SHP77 treated with DMSO at 0.1 percent for 48 hours (cell line): ENCODE results near the gene UBE2D4.
A peak's percentile ranks its signal among the peaks of the same experiment; 100 is the strongest.
"Not testable (repeated sequence)": the region's sequence is repeated elsewhere in the genome, so short reads cannot be mapped to it uniquely, and the experiment has no call there.

ENCODE experiments used
- DNase-seq: peaks from one replicate; lab custom pipeline; 2025; lab: John Stamatoyannopoulos, UW

Gene UBE2D4

DNA sequence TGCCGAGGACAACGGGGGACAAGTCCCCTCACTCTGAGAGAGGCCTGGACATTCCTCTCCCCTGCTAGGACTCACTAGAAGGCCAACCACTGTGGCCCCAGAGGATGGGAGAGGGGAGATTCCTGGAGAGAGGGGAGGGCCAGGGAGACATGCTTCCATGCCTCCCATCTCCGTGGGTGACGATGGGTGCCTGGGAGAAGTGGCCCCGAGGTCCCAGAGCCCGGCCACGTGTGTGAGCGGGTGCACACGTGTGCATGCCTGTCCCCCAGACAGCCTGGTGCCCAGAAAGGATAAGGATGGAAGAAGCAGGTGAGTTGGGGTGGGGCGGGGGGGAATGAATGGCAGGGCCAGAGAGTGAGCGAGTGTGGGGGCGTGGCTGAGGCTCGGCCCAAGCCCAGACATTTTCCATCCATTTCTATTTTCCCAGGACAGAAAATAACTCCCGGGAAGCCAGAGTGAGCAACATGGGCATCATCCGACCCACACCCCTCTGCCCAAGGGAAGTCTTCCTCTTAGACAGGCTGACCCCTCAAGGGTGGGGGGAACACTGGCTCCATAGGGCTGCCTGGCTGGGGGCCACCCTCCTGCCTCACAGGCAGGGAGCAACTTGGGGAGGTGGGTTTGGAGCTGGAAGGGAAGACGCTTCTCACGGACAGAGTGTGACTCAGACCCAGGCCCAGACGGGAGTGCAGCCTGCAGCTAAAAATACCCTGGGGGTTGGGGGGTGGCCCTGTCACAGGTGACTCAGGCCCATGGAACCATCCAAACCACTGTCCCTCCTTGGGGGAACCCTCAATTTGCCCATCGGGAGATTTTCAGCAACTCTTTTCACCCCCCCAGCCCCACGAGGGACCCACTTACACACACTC, 42.2 kb downstream of the UBE2D4 start:
- not testable (repeated sequence) for DNase-seq

DNA sequence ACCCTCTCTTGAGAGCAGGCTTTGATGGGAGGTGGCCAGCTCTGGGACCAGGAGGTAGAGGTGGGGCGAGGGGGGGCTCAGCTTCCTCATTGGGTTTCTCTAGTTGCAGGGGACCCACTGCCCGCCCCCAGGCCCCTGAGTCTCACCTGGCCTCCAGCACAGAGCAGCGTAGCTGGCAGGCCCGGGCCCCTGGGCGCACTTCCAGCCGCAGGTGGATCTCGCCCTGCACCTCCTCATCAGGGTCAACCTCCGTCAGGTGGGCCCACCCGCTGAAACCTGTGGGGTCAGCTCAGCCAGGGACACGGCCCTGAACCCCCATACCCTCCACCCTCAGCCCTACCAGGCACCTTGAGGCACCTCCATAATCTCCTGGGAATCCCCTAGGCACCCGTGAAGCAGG, 43.4 kb downstream of the UBE2D4 start:
- DNase-seq = not testable (repeated sequence)

DNA sequence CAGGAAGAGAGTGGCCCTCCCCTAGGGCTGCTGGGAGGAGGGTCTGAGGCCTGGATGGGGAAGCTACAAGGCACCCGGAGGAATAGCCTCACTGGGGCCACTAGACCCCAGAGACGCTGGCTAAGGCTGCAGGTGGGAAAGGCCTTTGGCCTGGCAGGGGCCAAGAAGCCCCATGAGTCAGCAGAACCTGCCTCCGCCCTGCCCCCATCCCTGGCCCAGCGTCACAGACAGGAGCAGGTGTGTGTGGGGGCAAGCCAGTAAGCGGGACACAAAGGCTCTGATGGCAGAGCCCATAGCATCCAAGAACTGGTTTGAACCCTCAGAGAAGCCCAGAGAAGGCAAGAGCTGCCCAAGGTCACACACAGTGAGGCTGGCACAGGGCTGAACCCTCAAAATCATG, 44.5 kb downstream of the UBE2D4 start:
- DNase-seq = peak; percentile 23

DNA sequence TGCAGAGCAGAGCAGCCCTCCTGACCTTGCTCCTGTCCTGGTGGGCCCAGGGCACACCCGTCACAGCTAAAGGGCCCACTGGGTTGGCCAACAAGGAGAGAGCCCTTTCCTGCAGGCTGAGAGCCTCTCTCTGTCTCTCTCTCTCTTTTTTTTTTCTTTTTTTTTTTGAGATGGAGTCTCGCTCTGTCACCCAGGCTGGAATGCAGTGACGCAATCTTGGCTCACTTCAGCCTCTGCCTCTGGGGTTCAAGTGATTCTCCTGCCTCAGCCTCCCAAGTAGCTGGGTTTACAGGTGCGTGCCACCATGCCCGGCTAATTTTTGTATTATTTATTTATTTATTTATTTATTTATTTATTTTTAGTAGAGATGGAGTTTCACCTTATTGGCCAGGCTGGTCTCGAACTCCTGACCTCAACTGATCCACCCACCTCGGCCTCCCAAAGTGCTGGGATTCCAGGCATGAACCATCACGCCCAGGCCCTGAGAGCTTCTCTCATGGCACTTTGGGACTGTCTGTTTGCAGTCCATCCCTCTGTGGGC, 47.9 kb downstream of the UBE2D4 start:
- not testable (repeated sequence) for DNase-seq

DNA sequence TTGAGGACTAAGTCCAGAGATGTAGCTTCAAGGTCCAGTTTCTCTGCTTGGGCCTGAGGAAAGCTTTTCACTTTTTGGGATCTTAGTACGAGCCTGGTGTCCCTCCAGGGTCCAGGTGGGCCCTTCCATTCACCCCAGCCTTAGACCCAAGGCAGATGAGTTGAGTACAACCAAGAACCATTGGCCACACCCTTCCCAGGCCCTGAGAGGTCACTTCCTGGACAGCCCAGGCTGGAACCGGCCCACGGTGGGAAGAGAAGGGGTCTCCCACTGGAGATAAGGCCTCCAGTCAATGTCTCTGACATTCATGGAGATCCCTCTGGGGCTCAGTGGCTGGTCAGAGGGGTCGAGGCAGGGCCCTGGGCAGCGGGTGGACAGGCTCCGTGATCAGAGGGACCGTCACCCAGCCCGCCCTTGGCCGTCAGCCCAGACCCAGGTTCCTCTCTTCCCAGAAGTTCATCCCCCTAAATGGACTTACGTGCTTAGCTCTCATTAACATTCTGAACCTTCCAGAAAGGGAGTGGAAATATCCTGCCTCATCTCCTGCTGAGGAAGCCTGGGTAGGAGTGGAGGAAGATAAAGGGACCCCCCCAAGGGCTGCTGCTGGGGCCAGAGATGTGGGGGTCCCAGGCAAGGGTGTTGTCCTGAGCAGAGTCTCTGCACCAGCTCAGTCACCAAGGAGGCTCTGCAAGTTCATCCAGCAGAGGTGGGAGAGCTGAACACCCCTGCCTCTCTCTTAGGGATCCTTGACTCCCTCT, 48.7 kb downstream of the UBE2D4 start:
- not testable (repeated sequence) for DNase-seq

DNA sequence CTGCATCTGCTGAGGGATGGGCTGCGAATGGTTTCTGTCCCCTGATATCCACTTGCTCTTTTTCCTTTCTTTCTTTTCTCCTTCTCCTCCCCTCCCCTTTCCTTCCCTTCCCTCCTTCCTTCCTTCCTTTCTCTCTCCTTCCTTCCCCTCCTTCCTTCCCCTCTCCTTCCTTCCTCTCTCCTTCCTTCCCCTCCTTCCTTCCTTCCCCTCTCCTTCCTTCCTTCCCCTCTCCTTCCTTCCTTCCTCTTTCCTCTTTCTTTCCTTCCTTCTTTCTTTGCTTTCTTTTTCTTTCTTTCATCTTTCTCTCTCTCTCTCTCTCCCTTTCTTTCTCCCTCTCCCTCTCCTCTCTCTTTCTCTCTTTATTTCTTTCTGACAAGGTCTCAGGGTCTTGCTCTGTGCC, 51.3 kb downstream of the UBE2D4 start:
- DNase-seq = no peak

DNA sequence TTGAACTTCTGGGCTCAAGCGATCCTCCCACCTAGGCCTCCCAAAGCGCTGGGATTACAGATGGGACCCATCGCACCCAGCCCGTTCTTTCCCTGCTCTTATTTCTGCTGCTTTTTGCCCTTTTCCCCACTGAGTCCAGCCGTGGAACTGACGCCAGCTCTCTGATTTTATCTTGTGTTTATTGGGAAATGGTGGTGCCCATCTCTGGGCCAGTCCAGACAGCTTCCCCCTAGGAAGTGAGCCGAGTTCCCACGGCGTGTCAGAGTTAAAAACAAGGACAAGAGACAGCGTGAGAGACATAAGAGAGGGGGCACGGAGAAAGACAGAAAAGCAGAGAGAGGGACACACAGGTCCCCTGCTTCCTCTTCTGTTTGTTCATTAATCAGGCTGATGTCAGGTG, 51.9 kb downstream of the UBE2D4 start:
- DNase-seq = not testable (repeated sequence)

DNA sequence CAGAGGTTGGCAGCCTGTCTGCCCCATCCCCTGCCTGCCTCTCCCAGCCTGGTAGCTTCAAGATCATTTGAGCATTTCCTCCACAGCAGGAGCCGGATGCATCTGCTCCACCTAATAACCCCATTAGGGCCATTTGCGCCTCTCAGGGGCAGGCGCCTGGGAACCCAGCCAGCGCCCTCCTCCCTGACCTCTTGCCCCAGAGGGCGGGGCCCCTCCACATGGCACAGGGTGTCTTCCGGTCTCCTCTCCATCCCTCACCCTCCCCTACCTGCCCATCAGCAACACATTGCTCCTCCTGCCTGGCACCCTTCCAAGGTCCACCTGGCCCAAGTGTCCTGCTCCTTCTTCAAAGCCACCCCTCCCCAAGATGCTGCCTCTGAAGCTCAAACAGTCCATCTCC, 56.6 kb downstream of the UBE2D4 start:
- DNase-seq = not testable (repeated sequence)

DNA sequence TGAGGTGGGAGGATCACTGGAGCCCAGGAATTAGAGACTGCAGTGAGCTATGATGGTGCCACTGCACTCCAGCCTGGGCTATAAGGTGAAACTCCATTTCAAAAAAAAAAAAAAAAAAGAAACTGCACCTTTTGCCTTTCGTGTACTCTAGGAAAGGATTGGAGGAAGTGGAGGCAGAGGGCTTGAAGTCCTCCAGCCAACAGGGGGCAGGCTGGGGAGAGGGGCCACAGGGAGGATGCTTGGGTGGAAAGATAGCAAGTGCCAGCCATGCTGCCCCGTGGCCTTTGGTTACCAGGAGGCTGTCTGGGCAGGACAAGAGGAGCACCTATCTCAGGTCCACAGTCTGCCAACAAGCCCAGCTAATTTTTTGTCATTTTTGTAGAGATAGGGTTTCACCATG, 57.5 kb downstream of the UBE2D4 start:
- DNase-seq = not testable (repeated sequence)

DNA sequence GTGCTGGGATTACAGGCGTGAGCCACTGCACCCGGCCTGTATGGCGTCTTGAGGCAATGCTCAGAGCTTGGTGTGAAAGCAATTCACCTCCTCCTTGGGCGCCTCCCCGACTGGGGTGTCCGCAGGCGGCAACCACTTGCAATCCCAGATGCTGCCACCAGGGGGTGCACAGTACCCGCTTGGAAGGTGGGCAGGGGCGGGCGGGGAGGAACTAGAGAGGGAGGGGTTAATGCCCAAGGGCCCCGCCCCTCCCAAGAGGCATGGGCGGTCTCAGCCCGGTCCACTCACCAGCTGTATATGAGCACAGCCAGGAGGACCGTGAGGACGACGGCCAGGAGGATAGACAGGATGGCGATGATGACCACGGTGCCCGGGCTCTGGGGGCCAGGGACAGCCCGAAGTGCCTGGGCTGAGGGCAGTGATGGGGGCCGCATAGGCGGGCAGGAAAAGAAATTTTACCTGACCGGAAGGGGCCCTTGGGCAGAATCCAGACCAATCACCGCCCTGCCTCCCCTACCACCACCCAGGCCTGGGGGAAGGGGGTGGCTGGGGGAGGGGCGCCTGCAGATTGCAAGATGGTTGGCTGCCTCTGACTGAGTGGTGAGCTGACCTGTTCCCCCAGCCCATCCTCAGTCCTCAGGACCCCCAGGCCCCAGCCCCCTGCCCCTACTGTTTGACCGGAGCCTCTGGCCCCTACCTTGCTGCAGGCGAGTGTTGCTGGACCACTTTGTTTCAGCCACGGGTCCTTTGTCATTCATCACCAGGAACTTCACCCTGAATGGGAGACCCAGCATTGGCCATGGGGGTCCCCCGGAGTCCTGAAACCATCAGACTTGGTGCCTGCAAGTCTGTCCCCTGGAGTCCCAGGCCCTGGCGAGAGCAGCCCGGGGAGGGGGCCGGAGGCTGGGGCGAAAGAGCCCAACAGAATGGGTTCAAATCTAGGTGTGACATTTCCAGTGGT, 59.9 kb downstream of the UBE2D4 start:
- DNase-seq = peak; percentile 18

DNA sequence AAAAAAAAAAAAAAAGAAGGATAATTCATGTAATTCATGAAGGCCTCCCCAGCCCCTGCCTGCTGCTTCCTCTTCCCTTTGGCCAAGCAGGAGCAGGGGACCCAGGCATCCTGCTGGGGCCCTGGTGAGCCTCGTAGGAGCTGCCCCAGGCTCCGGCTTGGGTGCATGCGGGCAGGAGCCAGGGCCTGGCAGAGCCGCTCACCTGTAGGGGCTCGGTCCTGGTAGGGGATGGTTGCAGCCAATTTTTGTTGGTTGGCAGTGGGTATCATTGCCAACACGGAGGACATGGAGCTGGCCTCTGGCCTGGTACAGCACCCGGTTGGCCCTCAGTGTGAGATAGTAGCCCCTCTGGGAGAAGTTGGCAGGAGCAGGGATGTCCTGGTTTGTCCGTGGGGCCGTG, 61.2 kb downstream of the UBE2D4 start:
- not testable (repeated sequence) for DNase-seq

DNA sequence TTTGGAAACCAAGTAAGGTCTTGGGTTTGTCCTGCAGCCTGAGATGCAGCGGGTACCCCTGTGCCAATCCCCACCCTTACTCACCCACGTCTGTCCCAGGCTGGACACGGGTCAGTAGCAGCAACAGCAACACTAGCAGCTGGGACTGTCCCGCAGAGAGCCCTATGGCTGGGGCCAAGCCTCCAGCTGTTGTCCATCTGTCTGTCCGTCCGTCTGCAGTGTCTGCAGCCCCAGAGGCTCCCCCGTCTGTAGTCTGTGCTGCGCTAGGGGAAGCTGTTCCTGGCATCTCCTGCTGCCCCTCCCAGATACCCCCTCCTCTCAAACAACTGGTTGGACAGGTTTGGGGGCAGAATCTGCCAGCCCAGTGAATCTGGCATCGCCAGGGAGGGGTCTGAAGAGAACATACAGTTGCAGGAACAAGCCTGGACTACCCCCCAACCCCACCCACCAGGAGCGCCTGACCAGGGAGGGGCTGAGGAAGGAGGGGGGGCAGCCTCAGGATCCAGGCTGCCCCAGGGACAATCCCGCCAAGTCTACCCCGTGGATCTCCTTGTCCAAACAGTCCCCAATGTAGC, 63.9 kb downstream of the UBE2D4 start:
- DNase-seq = not testable (repeated sequence)

DNA sequence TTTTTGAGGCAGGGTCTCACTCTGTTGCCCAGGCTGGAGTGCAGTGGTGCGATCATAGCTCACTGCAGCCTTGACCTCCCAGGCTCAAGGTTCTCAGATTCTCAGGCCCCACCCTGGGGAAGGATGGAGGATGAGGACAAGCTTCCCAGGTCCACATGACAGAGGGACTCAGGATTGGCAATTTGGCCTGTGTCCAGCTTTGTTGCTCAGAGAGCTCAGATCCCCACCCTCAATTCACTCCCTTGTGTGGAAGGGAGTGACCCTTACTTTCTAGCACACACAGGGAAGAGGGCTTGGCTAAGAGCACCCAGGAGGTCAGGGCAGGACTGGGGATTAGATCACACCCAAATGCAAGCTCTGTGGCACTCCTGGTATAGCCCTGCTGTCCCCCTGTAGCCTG, 64.6 kb downstream of the UBE2D4 start:
- not testable (repeated sequence) for DNase-seq

DNA sequence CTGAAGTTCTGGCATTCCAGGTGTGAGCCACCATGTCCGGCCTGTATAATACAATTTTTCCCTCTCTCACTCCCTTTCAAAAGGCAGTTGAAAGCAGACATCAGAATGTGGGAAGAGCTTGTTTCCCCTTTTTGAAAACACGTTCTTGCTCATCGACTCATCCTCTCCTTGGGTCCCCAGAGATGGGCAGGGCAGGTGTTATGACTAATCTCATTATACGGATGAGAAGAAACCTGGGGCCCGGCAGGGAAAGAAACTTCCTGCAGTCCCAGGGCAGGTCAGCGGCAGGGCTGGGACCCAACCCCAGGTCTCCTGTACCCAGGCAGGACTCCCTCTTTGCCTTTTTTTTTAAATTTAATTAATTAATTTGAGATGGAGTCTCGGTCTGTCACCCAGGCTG, 66.7 kb downstream of the UBE2D4 start:
- not testable (repeated sequence) for DNase-seq

DNA sequence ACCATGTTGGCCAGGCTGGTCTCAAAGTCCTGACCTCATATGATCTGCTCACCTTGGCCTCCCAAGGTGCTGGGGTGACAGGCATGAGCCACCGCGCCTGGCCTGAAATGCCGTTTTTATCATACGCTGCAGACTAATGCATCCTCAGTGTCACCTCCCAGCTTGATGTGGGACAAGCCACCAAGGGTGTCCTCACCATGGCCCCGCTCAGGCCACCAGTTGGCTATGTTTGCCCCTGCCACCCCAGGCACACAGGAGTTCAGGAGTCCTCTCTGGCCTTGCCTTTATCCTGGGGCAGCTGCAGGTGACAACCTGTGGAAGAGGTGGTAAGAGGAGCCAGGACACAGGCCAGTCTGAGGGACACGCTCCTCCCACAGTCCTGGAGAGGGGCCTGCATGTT, 68.4 kb downstream of the UBE2D4 start:
- DNase-seq = not testable (repeated sequence)

DNA sequence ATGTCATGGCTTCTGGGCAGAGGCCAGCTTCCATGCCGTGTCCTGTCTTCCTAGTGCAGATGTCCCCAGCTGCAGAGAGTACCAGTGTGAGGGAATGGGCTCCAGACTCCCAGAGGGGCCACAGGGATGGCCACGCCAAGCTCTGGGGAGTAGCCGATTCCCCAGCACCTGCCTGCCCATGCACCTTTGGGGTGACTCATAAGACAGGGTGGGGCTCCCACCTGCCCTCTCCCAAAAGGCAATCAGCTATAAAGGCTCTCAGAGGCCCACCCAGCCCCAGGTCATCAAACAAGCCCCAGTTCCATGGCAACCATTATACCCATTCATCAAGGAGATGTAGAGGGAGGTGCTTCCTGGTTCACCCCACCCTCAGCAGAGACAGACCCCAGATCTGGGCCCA, 71.3 kb downstream of the UBE2D4 start, which contains the start of gene SPDYE1:
SPDYE1 (plus strand) TSS at position 366 of the 400 bp plus-strand sequence. CDS start 2,053 bp downstream, outside the sequence.
- DNase-seq = not testable (repeated sequence)
